ENCODE results near the gene PTGIS.
A peak's percentile ranks its signal among the peaks of the same experiment; 100 is the strongest.

PTGIS gene

DNA sequence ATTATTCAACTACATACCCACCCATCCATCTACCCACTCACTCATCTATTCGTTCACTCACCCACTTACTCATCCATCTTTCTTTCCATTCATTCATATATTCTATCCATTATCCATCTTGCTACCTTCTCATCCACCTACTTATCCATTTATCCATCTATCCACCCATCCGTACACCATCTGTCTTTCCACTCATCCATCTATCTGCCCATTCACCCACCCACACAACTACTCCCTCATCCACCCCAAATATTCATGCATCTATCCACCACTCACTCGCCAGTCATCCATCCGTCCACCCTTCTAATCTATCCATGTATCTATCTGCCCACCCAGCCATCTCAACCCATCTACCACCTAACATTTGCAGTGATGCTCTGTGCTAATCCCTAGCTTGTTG lies 71.9 kb downstream of the PTGIS start:
- Histone ChIP-seq H2AFZ (ENCODE audit: low read depth, low read length) (no peak overlapping the region), H3K27me3 (ENCODE audit: control insufficient read depth in 1 of 2, insufficient read depth in 1 of 2, low read length in 2 of 2) (peaks cover 50 to 63% of the 10 kb centered on the region in 2 experiments), H2BK5ac (ENCODE audit: low read depth, low read length, poor library complexity, severe bottlenecking) (no peak overlapping the region), H3K14ac (ENCODE audit: low read length in 2 of 2) (no peak overlapping the region), H2BK12ac (ENCODE audit: low read length in 2 of 2) (no peak overlapping the region), H4K8ac (ENCODE audit: low read length) (no peak overlapping the region), H3K4me1 (ENCODE audit: control insufficient read depth, insufficient read depth, low read depth, low read length) (no peaks in the 10 kb centered on the region), H2BK15ac (ENCODE audit: low read depth, poor library complexity, severe bottlenecking) (no peak overlapping the region), H3K23ac (ENCODE audit: low read length in 2 of 2) (no peak overlapping the region), H3K4me3 (ENCODE audit: insufficient read depth in 1 of 2, low read depth in 1 of 2, low read length in 2 of 2) (no peak overlapping the region), H3K4ac (ENCODE audit: low read depth in 1 of 2, low read length in 2 of 2) (no peak overlapping the region), H2BK120ac (ENCODE audit: low read depth, low read length) (no peak overlapping the region), H3K79me1 (replicated peaks; ENCODE audit: low read length, poor library complexity, severe bottlenecking) (no peaks in the 10 kb centered on the region), H3K4me2 (ENCODE audit: low read length, poor library complexity, severe bottlenecking) (no peak overlapping the region), H4K91ac (ENCODE audit: low read length) (no peak overlapping the region), H3K27ac (ENCODE audit: low read length, poor library complexity, severe bottlenecking) (no peak overlapping the region), H3K9ac (ENCODE audit: low read length) (no peak overlapping the region), H3K36me3 (ENCODE audit: control insufficient read depth in 1 of 2, insufficient read depth in 2 of 2, low read depth in 1 of 2, low read length in 2 of 2) (no peaks in the 10 kb centered on the region), H3K18ac (ENCODE audit: low read depth in 1 of 2, low read length in 2 of 2) (no peak overlapping the region), H2AK5ac (ENCODE audit: low read length, severe bottlenecking) (no peak overlapping the region), H3K9me3 (ENCODE audit: control insufficient read depth, low read length) (peaks cover 3% of the 10 kb centered on the region)
- no peak for DNase-seq
- WGBS, result 79% methylated on average over 4 of the region's 4 CpGs

GRCh38 chr20:49490689-49491088 lies 77.2 kb downstream of the PTGIS start:
- peak; percentile 3 for DNase-seq
- Histone ChIP-seq H3K14ac (ENCODE audit: low read length in 2 of 2) (no peak overlapping the region), H2BK5ac (ENCODE audit: low read depth, low read length, poor library complexity, severe bottlenecking) (no peak overlapping the region), H3K9ac (ENCODE audit: low read length) (no peak overlapping the region), H2BK12ac (ENCODE audit: low read length in 2 of 2) (no peak overlapping the region), H2AFZ (ENCODE audit: low read depth, low read length) (no peak overlapping the region), H4K91ac (ENCODE audit: low read length) (no peak overlapping the region), H3K27ac (ENCODE audit: low read length, poor library complexity, severe bottlenecking) (no peak overlapping the region), H2BK120ac (ENCODE audit: low read depth, low read length) (no peak overlapping the region), H3K36me3 (ENCODE audit: control insufficient read depth in 1 of 2, insufficient read depth in 2 of 2, low read depth in 1 of 2, low read length in 2 of 2) (no peaks in the 10 kb centered on the region), H3K4me3 (ENCODE audit: insufficient read depth in 1 of 2, low read depth in 1 of 2, low read length in 2 of 2) (no peak overlapping the region), H2BK15ac (ENCODE audit: low read depth, poor library complexity, severe bottlenecking) (no peak overlapping the region), H3K27me3 (ENCODE audit: control insufficient read depth in 1 of 2, insufficient read depth in 1 of 2, low read length in 2 of 2) (peaks cover 54 to 74% of the 10 kb centered on the region in 2 experiments), H3K4me1 (ENCODE audit: control insufficient read depth, insufficient read depth, low read depth, low read length) (no peaks in the 10 kb centered on the region), H3K4me2 (ENCODE audit: low read length, poor library complexity, severe bottlenecking) (no peak overlapping the region), H3K9me3 (ENCODE audit: control insufficient read depth, low read length) (no peaks in the 10 kb centered on the region), H3K4ac (ENCODE audit: low read depth in 1 of 2, low read length in 2 of 2) (no peak overlapping the region), H3K18ac (ENCODE audit: low read depth in 1 of 2, low read length in 2 of 2) (no peak overlapping the region), H4K8ac (ENCODE audit: low read length) (no peak overlapping the region), H3K79me1 (replicated peaks; ENCODE audit: low read length, poor library complexity, severe bottlenecking) (no peaks in the 10 kb centered on the region), H3K23ac (ENCODE audit: low read length in 2 of 2) (no peak overlapping the region), H2AK5ac (ENCODE audit: low read length, severe bottlenecking) (no peak overlapping the region)
- WGBS, result 63% methylated on average over 1 of the region's 1 CpG

GRCh38 chr20:49489688-49490087 lies 78.2 kb downstream of the PTGIS start:
- Histone ChIP-seq H3K18ac (ENCODE audit: low read depth in 1 of 2, low read length in 2 of 2) (no peak overlapping the region), H2BK15ac (ENCODE audit: low read depth, poor library complexity, severe bottlenecking) (no peak overlapping the region)
- WGBS, result 84% methylated on average over 5 of the region's 5 CpGs

DNA sequence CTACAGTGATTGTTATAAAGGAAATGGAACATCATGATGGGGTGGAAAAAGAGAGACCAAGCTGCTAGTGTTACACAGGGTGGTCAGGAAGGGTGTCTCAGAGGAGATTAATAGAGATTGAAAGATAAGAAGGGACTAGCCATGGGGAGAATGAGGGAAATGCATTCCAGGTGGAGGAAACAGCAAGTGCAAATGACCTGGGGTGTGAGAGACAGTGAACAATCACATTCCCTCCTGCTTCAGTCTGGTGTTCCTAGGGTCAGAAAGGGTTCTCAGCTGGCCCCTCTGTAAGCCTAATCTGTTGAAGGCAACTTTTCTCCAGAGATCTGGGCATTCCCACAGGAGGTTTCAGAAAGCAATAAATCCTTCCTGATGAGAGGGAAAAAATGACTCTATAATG lies 81.9 kb downstream of the PTGIS start:
- Histone ChIP-seq H3K27me3 (ENCODE audit: control insufficient read depth in 1 of 2, insufficient read depth in 1 of 2, low read length in 2 of 2) (peaks cover 76 to 84% of the 10 kb centered on the region in 2 experiments), H2AFZ (ENCODE audit: low read depth, low read length) (no peak overlapping the region), H3K9ac (ENCODE audit: low read length) (no peak overlapping the region), H2BK120ac (ENCODE audit: low read depth, low read length) (no peak overlapping the region), H3K14ac (ENCODE audit: low read length in 2 of 2) (no peak overlapping the region), H2AK5ac (ENCODE audit: low read length, severe bottlenecking) (no peak overlapping the region), H3K79me1 (replicated peaks; ENCODE audit: low read length, poor library complexity, severe bottlenecking) (no peaks in the 10 kb centered on the region), H3K4ac (ENCODE audit: low read depth in 1 of 2, low read length in 2 of 2) (no peak overlapping the region), H4K8ac (ENCODE audit: low read length) (no peak overlapping the region), H2BK12ac (ENCODE audit: low read length in 2 of 2) (no peak overlapping the region), H3K4me1 (ENCODE audit: control insufficient read depth, insufficient read depth, low read depth, low read length) (peaks cover 17% of the 10 kb centered on the region), H3K27ac (ENCODE audit: low read length, poor library complexity, severe bottlenecking) (no peak overlapping the region), H3K4me3 (ENCODE audit: insufficient read depth in 1 of 2, low read depth in 1 of 2, low read length in 2 of 2) (no peak overlapping the region), H4K91ac (ENCODE audit: low read length) (no peak overlapping the region), H3K18ac (ENCODE audit: low read depth in 1 of 2, low read length in 2 of 2) (no peak overlapping the region), H3K23ac (ENCODE audit: low read length in 2 of 2) (no peak overlapping the region), H2BK5ac (ENCODE audit: low read depth, low read length, poor library complexity, severe bottlenecking) (no peak overlapping the region), H3K9me3 (ENCODE audit: control insufficient read depth, low read length) (no peaks in the 10 kb centered on the region), H2BK15ac (ENCODE audit: low read depth, poor library complexity, severe bottlenecking) (no peak overlapping the region), H3K4me2 (ENCODE audit: low read length, poor library complexity, severe bottlenecking) (no peak overlapping the region), H3K36me3 (ENCODE audit: control insufficient read depth in 1 of 2, insufficient read depth in 2 of 2, low read depth in 1 of 2, low read length in 2 of 2) (peaks cover 0 to 3% of the 10 kb centered on the region in 2 experiments)
- DNase-seq, result no peak

More at GRCh38 chr20:49489688-49490087, 78.2 kb downstream of the PTGIS start:
- no peak overlapping the region for H3K4ac ChIP-seq (ENCODE audit: low read depth in 1 of 2, low read length in 2 of 2)
- H3K14ac ChIP-seq (ENCODE audit: low read length in 2 of 2), result no peak overlapping the region
- H3K27ac ChIP-seq (ENCODE audit: low read length, poor library complexity, severe bottlenecking), result no peak overlapping the region
- H3K27me3 ChIP-seq (ENCODE audit: control insufficient read depth in 1 of 2, insufficient read depth in 1 of 2, low read length in 2 of 2), result peaks cover 61 to 78% of the 10 kb centered on the region in 2 experiments
- no peak overlapping the region for H2AFZ ChIP-seq (ENCODE audit: low read depth, low read length)
- no peak overlapping the region for H3K23ac ChIP-seq (ENCODE audit: low read length in 2 of 2)
- no peak overlapping the region for H2BK120ac ChIP-seq (ENCODE audit: low read depth, low read length)
- H4K91ac ChIP-seq (ENCODE audit: low read length), result no peak overlapping the region
- no peak overlapping the region for H2BK5ac ChIP-seq (ENCODE audit: low read depth, low read length, poor library complexity, severe bottlenecking)
- no peaks in the 10 kb centered on the region for H3K79me1 ChIP-seq (replicated peaks; ENCODE audit: low read length, poor library complexity, severe bottlenecking)
- H2BK12ac ChIP-seq (ENCODE audit: low read length in 2 of 2), result no peak overlapping the region
- H3K4me3 ChIP-seq (ENCODE audit: insufficient read depth in 1 of 2, low read depth in 1 of 2, low read length in 2 of 2), result no peak overlapping the region
- no peak overlapping the region for H4K8ac ChIP-seq (ENCODE audit: low read length)
- H3K4me1 ChIP-seq (ENCODE audit: control insufficient read depth, insufficient read depth, low read depth, low read length), result no peaks in the 10 kb centered on the region
- H2AK5ac ChIP-seq (ENCODE audit: low read length, severe bottlenecking), result no peak overlapping the region
- H3K9me3 ChIP-seq (ENCODE audit: control insufficient read depth, low read length), result no peaks in the 10 kb centered on the region
- no peak overlapping the region for H3K9ac ChIP-seq (ENCODE audit: low read length)
- H3K36me3 ChIP-seq (ENCODE audit: control insufficient read depth in 1 of 2, insufficient read depth in 2 of 2, low read depth in 1 of 2, low read length in 2 of 2), result no peaks in the 10 kb centered on the region
- no peak overlapping the region for H3K4me2 ChIP-seq (ENCODE audit: low read length, poor library complexity, severe bottlenecking)
- DNase-seq, result no peak

Data from mesenchymal stem cell (in vitro differentiated cells and primary cell).